Panc1 (cell line): ENCODE results near the gene IGSF23.

Experiments used
- CTCF ChIP-seq: fragments of 450-650 bp; IDR thresholded peaks from 2 replicates; pipeline ENCODE4 v1.5.1; 2017; ENCODE audit warnings: mild to moderate bottlenecking
- POLR2AphosphoS5 ChIP-seq: IDR thresholded peaks from 2 replicates; pipeline ENCODE4 v1.6.1; 2012; ENCODE audit warnings: mild to moderate bottlenecking, low read depth, low read length, moderate library complexity
- REST ChIP-seq, 2 experiments: IDR thresholded peaks; 2 replicates each; pipeline ENCODE4 v1.6.1; 2011 to 2012; ENCODE audit warnings: low read depth in 2 of 2, control low read depth in 1 of 2, low read length in 1 of 2, mild to moderate bottlenecking in 1 of 2, moderate library complexity in 1 of 2; ENCODE audit not compliant: insufficient read depth in 1 of 2
- SIN3A ChIP-seq: IDR thresholded peaks from 2 replicates; pipeline ENCODE4 v1.6.1; 2012; ENCODE audit warnings: low read depth, mild to moderate bottlenecking, low read length, moderate library complexity, borderline replicate concordance; ENCODE audit not compliant: insufficient read depth

DNA sequence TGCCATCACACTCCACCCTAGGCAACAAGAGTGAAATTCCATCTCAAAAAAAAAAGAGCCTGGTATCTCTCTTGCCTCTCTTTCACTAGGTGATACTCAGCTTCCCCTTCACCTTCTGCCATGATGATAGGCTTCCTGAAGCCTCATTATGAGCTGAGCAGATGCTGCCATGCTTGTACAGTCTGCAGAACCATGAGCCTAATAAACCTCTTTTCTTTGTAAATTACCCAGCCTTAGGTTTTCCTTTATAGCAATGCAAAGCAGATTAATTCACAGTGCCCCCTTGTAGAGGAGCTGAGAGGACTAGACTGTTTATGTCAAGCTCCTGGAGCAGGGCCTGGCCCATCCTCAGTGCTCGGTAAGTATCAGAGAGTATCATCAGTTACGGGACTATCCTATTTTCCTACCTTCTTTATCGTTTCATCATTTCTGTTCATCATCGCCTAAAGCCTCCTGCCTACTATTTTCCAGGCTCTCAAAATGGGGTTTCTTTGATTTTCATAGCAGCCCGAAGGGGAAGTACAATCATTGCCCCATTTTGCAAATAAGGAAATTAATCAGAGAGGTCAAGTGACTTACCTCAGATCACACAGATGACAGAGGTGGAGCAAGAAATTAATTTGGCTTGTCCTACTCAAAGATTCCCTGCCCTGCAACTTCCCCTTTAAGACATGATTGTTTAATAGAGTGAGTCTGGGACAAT lies 33.5 kb upstream of the IGSF23 start:
- TF ChIP-seq POLR2AphosphoS5 (no peak), CTCF (no peak), SIN3A (no peak), REST (IDR thresholded peaks at IDR 0.05; ENCODE audit: insufficient read depth in 1 of 2, low read depth in 2 of 2, low read length in 1 of 2) (no peak)
